Neutrophil (primary cell): ENCODE measurements around the gene CCR4.

Source experiments
- H3K27ac ChIP-seq: fragments of 200-600 bp; sonication (generic); 2 replicates; pipeline ENCODE4 v1.5.1; 2016; ENCODE audit warnings: mild to moderate bottlenecking, moderate library complexity
- H3K27me3 ChIP-seq: fragments of 200-600 bp; sonication (generic); 2 replicates; pipeline ENCODE4 v1.6.0; 2016; ENCODE audit warnings: mild to moderate bottlenecking
- H3K36me3 ChIP-seq: fragments of 200-600 bp; sonication (generic); 2 replicates; pipeline ENCODE4 v1.5.1; 2017
- H3K4me1 ChIP-seq, 2 experiments: fragments of 200-600 bp in 1 of 2; sonication (generic) in 1 of 2; 1 replicate in 1 of 2; 2 replicates in 1 of 2; pipeline versions ENCODE4 v1.5.1 to v1.6.1; 2013 to 2016; ENCODE audit warnings: low read depth in 1 of 2, low read length in 1 of 2, mild to moderate bottlenecking in 1 of 2, moderate library complexity in 1 of 2; ENCODE audit not compliant: control insufficient read depth in 1 of 2, insufficient read depth in 1 of 2
- H3K4me3 ChIP-seq, 2 experiments: fragments of 200-600 bp in 1 of 2; sonication (generic) in 1 of 2; 1 replicate in 1 of 2; 2 replicates in 1 of 2; pipeline ENCODE4 v1.5.1; 2013 to 2016; ENCODE audit warnings: low read depth in 1 of 2, low read length in 1 of 2, mild to moderate bottlenecking in 1 of 2, moderate library complexity in 1 of 2
- H3K9me3 ChIP-seq: fragments of 200-600 bp; sonication (generic); 2 replicates; pipeline ENCODE4 v1.5.1; 2016
- CTCF ChIP-seq: fragments of 200-600 bp; sonication (generic); IDR thresholded peaks from 2 replicates; pipeline ENCODE4 v1.5.1; 2016; ENCODE audit warnings: antibody characterized with exemption

Gene CCR4

GRCh38 chr3:32947789-32948238 lies 3.6 kb upstream of the CCR4 start:
- no peaks in the 10 kb centered on the region for H3K36me3 ChIP-seq
- peak; percentile 36 for TF ChIP-seq CTCF
- H3K4me3 ChIP-seq, result no peak overlapping the region
- H3K4me1 ChIP-seq, result no peaks in the 10 kb centered on the region
- H3K27me3 ChIP-seq, result no peaks in the 10 kb centered on the region
- H3K9me3 ChIP-seq, result no peaks in the 10 kb centered on the region
- no peak overlapping the region for H3K27ac ChIP-seq

DNA sequence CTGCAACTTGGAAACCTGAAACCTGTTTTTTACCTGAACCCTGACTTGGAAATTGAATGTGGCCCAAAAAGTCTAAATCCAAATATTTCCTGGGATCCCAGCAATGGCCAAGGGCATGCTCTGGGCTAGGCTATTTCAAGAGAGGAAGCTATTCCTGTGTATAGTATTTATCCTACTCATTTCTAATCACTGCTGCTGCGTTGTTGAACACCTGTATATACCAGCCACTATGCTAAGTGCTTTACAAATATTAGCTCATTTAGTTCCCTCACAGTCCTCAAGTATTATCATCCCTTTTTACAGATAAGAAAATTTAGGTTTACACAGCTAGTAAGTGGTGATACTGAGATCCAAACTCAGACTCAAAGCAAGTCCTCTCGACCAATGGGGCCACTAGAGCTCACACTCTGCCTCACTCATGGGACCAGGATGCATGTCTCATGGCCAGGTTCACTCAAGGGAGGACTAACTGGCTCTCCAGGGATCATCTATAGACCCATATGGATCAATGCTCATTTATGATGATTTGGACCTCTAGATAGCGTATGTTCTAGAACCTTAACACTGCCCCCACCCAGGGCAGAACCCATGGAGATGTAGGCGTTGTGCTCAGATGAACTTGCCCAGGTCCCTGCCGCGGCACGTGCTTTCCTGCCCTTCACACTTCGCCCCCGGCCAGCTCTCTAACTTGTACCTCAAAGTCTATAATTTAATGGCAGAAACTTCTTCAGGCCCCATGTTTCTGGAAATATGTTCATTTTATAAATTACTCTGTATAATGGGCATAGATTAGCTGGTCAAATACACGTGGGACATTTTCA lies 2.6 kb upstream of the CCR4 start:
- no peaks in the 10 kb centered on the region for H3K27me3 ChIP-seq
- no peak overlapping the region for H3K27ac ChIP-seq
- no peaks in the 10 kb centered on the region for H3K4me1 ChIP-seq
- H3K9me3 ChIP-seq, result no peaks in the 10 kb centered on the region
- H3K4me3 ChIP-seq, result no peak overlapping the region
- H3K36me3 ChIP-seq, result no peaks in the 10 kb centered on the region
- no peak for TF ChIP-seq CTCF

DNA sequence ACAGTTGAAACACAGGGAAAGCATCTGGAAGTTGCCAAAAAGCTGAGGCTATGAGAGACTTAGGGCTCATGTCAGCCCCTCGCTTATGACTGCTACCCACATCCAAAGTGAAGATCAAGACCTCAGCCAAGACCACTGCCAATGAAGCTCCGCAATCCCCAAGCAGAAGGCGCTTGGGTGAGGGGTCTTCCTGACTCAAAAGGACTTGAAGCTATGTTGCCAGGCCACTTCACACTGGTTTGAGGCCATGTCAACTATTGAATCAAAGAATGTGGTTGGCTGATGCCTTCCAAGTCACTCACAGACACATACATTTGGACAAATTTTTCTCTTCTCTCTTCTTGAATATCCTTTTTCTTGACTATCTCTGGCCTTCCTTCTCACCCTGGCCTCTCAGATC lies 928 bp upstream of the CCR4 start:
- Histone ChIP-seq H3K27ac (no peak overlapping the region), H3K27me3 (no peaks in the 10 kb centered on the region), H3K4me3 (no peak overlapping the region), H3K4me1 (no peaks in the 10 kb centered on the region), H3K9me3 (no peaks in the 10 kb centered on the region), H3K36me3 (no peaks in the 10 kb centered on the region)
- TF ChIP-seq CTCF, result no peak

GRCh38 chr3:32952369-32953077 lies 1.1 kb downstream of the CCR4 start:
- Histone ChIP-seq H3K27me3 (no peaks in the 10 kb centered on the region), H3K36me3 (no peaks in the 10 kb centered on the region), H3K4me1 (no peaks in the 10 kb centered on the region), H3K4me3 (no peak overlapping the region), H3K27ac (no peak overlapping the region), H3K9me3 (no peaks in the 10 kb centered on the region)
- no peak for TF ChIP-seq CTCF

GRCh38 chr3:32954506-32954905 lies 3.1 kb downstream of the CCR4 start:
- Histone ChIP-seq H3K4me1 (no peaks in the 10 kb centered on the region), H3K9me3 (no peaks in the 10 kb centered on the region), H3K36me3 (no peaks in the 10 kb centered on the region), H3K27ac (no peak overlapping the region), H3K27me3 (no peaks in the 10 kb centered on the region), H3K4me3 (no peak overlapping the region)
- no peak for TF ChIP-seq CTCF
